RCC 7860 (cell line): ENCODE data around the gene FYB1.
"Not testable (repeated sequence)": the region's sequence is repeated elsewhere in the genome, so short reads cannot be mapped to it uniquely, and the experiment has no call there.

Experiments used
- DNase-seq: peaks from one replicate; pipeline ENCODE4 v3.0.0-alpha.2; 2015; ENCODE audit warnings: low spot score
- FAIRE-seq: peaks from 2 replicates; lab custom pipeline; 2012; peaks lifted over from hg19 to GRCh38; lab: Jason Lieb, UNC

The FYB1 gene

DNA sequence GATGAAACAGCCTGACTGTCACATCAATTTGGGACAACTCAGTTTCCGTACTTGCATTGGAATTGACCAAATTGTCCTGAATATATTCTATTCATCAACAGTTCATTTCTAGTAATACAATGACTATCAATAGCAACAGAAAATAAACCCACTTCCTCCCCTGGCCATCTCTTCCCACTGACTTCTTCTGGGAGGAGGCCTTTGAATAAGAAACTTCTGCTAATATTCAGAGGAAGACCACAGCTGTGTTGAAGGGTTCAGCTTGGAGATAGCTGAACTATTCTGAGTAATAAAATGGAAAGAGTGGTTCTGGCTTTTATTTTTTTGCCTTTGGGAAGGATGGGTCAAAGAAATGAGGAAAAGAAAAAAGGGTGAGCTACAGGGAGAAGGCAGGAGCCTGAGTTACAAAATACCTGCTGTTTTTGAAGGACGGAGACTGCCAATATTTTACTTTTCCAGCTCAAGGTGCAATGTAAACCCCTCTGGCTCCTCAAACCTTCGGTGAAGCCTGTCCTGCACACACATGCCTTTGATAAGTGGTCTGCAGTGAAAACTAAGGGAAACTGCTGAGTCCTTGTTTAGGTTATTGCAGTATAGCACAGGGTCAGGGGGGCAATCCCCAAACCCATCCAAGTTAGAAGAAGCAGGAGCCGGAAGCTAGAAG, 29.9 kb downstream of the FYB1 start:
- DNase-seq = no peak
- no peak for FAIRE-seq

DNA sequence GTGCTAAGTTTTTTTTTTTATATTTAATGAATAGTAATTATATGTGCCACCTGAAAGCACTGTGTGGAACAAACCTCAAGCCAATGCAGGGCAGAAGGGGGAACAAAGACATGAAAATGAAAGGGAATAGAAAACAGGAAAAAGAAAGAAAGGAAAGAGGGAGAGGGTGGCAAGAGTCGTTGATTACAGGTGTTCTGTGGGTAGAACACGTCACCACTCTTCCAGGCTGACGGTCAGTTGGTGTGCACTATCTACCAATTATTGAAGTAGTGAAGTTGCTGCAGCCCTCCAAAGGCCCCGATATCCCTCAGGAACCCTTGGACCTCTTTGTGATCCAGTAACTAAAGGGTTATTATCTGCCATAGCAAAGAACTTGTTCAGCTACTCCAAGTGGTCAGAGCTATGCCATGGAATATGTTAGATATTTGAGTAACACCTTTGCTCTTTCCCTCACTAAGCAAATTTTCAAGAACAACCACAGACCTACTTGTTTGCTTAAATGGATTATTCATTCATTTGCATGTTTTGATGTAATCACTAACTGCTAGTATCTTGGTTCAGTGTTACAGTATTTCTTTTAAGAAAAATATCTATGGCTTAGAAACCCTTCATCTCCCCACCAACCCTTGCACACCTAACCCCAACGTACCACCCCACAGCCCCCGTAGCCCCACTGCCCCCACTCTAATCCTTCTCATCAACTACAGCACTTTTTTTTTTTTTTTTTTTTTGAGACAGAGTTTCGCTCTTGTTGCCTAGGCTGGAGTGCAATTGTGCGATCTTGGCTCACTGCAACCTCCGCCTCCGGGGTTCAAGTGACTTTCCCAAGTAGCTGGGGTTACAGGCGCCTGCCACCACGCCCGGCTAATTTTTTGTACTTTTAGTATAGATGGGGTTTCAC, 31.3 kb downstream of the FYB1 start:
- no peak for DNase-seq
- no peak for FAIRE-seq

DNA sequence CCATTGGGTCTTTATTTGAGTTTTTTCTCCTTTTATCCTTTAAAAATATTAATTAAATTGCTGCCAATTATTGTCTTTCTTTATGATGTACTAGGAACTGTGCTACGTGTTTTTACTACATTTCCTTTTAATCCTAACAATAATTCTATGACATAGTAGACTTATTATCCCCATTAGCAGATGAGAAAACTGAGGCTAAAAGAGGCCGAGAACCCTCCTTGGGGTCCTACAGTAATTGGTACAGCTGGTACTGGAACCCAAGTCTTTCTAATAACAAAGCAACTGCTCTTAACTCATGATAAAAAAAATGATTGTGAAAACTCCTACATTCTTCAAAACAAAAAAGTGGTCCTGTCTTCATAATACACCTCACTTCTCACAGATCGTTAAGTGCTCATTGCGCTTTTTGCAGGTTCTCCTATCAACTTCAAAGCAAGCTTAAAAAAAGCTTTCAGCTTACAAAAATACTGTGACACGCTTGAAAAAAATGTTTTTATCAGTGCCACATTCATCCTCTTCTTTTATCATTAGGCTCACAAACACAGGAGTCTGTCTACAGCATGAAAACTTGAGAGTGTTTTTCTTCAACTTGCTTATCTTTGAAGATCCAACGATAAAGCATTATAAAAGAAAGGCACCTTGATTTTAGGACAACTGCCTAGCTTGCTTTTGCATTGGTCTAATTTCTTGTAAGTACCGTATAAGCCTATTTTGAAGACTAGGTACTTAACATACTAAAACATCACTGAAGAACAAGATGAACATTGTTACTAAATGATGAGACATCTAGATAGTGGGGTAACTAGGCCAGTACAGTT, 32.4 kb downstream of the FYB1 start:
- DNase-seq = no peak
- no peak for FAIRE-seq

DNA sequence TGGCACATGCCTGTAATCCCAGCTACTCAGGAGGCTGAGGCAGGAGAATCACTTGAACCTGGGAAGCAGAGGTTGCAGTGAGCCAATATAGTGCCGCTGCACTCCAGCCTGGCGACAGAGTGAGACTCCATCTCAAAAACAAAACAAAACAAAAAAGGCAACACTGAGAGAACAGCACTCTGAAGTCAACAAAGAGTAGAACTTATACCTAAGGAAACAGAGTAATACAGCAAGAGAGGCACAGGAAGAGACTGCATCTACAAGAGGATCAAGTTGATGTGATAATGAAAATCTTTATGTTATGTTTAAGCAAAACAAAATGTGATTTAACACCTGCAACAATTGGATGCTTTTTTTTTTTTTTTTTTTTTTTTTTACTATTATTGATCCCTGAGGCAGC, 33.1 kb downstream of the FYB1 start:
- FAIRE-seq = no peak

DNA sequence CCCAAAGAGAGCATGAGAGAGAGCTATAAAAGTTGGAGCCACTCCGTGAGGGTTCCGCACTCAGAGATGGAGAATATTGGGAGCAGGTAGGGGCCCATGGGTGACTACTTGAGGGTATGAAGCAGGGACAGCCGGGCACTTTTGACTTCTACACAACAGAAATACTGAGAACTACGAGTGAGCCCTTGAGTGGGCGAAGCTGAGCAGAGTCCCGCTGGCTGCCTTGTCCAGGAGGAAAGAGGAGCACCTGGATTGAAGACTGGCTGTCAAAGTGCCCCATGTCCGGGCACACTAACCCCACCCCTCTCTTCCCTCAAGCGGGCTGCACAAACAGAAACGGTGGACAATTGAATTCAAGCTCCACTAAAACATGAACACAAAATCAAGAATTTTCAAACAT, 33.6 kb downstream of the FYB1 start:
- FAIRE-seq = no peak

More for the DNA sequence above, 33.1 kb downstream of the FYB1 start:
- no peak for DNase-seq

DNA sequence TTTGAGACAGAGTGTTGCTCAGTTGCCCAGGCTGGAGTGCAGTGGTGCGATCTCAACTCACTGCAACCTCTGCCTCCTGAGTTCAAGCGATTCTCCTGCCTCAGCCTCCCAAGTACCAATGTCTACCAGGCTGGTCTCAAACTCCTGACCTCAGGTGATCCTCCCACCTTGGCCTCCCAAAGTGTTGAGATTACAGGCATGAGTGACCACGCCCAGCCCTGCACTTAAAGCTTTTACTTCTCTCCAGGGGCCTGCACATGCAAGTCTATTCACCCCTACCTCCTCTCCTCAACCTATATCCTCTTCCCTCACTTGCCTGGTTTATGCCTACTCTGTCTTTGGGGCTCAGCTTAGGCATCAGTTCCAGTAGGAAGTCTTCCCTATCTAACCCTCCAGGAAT, 39.8 kb downstream of the FYB1 start:
- DNase-seq, FAIRE-seq: not testable (repeated sequence)

More for the DNA sequence above, 33.6 kb downstream of the FYB1 start:
- no peak for DNase-seq

DNA sequence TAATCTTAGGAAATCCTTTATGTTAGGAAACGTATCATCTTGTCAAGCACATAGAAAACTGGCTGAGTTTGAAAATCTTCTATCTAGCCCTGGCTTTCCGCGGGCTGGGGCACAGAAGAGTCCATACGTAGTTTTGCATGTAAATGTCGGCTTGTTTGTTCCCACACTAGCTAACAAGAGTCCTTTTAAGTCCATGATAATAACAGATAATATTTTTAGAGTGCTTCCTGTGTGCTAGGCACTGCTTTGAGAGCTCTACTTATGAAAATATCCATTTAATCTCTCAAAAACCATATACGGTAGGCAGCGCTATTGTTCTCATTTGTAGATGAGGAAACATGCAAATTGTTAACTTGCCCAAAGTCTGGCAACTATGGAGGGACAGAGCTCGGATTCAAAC, 40.5 kb downstream of the FYB1 start:
- FAIRE-seq (no peak), DNase-seq (no peak)

DNA sequence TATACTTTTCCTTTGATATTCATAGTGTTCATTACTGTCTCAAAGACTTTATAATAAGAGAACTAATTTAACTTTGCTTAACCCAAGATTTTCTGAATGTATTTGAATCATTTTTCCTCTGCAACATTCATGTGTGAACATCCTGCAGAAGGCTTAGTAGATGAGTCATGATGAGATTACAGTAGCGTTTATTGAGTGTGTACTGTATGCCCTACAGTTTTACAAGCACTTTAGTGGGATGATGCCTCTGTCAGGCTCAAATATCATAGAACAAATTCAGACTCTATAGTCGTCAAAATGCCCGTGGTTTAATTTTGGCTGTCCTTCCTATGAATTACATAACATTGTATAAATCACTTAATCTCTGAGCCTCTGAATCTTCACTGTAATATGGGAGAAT, 41.2 kb downstream of the FYB1 start:
- FAIRE-seq (peak; percentile 52), DNase-seq (no peak)

DNA sequence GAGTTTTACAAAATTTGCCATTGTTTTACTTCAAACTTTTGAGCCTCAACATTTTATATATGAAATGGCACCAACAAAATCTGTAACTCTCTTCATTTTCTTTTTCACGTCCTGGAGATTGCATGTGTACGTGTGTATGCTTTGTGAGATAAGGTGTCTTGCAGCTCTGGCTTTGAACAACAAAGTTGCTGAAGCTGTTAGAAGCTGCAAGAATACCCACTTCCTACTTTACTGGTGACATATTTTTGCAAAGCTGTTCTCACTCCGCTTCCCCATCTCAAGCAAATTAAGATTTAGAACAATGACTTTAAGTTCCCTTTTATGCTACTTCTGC, 41.8 kb downstream of the FYB1 start:
- FAIRE-seq = no peak
- no peak for DNase-seq

DNA sequence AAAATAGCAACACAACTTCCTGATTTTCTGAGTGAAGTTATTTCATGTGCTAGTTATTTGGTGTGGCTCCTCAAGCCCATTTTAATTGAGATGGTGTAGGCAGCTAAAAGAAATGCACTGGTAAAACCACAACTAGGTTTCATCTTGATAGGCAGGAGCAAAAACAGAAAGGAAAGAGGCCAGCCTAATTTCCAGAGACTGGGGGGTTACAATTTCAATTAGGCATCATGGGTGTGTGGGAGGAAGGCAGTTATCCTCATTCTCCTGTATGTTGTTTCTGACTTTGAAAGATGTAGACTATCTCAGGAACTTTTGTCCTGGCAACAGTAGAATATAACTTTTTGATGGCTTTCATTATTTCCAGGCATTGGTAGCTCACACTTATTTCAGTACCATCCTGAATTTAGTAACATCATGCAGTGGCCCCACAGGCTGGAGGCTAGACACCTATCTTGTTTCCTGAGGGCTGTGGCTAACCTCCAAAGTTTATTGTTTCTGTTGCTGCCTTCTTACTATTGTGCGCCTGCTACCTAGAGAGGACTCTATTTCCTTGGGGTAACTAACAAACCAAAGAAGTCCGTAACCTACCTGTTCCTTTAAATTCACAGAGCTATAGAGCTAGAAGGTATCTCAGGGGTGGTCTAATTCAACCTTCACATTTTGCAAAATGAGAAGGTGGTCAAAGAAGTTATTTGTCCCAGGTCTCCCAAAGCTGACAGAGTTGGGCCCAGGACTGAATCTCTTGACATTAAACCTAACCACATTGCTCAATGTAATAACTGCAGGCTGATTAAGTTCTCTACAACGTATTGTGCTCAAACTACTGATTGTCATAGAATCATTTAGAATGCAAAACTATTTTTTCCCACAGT, 42.4 kb downstream of the FYB1 start:
- DNase-seq (no peak), FAIRE-seq (no peak)

DNA sequence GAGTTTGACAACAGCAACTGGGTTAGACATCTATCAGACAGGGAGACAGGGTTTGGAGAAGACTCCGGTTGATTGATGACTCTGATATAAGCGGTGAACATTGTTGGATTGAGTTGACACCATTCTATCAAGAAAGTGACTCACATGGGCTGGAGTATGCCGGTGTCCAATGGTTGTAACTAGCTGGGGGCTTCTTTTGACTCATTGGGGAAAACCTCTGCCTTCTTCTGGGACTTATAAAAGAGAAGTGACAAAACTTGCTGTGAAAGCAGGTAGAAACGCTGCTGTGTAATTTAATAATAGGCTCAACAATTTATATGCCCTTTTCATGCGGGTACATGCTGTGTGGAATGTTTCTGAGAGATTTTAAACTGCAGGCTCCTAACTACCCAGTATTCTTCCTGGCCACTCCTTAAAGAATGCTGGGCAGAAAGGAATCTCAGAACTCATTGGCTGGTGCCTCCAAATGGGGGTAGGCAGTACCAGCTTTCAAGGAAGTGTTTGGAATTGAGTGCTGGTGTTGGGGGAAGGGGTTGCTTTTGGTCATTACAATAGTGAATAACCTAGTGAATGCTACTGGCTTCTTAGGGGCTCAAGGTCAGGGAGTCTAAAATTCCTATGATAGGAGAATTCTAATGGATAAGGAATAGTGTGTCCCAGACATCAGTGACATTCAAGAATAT, 43.9 kb downstream of the FYB1 start:
- FAIRE-seq (no peak), DNase-seq (no peak)

DNA sequence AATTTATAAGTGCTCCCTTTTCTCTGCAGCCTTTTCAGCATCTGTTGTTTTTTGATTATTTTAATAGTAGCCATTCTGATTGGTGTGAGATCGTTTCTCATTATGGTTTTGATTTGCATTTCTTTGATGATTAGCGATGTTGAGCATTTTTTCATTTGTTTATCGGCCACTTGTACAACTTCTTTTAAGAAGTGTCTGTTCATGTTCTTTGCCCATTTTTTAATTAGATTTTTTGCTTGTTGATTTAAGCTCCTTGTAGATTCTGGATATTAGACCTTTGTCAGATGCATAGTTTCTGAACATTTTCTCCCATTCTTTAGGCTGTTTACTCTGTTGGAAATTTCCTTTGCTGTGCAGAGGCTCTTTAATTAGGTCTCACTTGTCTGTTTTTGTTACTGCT, 46.3 kb downstream of the FYB1 start:
- FAIRE-seq (no peak), DNase-seq (no peak)

DNA sequence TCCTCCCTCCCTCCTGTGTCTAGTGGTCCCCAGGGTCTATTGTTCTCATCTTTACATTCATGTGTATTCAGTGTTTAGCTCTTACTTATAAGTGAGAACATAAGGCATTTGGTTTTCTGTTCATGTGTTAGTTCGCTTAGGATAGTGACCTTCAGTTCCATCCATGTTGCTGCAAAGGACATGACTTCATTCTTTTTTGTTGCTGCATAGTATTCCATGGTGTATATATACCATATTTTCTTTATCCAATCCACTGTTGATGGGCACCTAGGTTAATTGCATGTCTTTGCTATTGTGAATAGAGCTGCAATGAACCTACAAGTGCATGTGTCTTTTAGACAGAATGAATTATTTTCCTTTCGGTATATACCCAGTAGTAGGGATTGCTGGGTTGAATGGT, 46.8 kb downstream of the FYB1 start:
- no peak for DNase-seq
- FAIRE-seq = no peak

DNA sequence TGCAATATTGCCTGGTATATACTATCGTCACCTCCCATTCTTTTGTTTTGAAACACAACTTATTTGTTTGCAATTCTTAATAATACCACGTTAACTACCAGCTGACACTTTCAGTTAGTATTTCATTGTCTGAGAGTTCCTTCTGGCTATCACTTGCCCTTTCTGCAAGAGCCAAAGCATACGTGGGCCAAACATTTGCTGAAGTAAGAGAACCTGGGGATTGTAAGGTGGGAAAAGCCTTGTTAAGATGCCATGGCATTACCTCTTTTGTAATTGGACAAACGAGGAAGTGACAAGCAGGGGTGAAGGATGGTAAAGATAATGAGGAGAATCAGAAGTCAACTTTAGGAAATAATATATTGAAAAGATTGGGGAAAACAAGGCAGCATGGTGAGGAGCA, 47.7 kb downstream of the FYB1 start:
- FAIRE-seq (no peak), DNase-seq (no peak)

DNA sequence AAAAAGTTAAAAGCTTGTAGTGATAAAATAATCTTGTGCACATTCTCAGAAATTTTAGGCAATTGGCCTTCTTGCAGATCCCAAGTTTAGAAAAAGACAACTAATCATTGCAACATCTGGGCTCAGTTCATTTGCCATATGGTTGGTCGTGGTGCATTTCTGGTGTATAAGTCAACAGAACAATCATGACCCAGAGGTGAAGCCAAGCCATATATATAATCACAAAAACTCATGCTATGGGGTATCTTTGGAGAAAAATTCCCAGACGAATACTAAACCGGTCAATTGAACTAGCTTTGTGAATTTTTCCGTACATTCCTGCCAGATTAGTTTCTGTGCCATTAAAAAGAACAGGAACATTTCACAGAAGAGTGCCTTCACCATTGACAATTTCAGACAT, 50.3 kb downstream of the FYB1 start:
- no peak for FAIRE-seq

DNA sequence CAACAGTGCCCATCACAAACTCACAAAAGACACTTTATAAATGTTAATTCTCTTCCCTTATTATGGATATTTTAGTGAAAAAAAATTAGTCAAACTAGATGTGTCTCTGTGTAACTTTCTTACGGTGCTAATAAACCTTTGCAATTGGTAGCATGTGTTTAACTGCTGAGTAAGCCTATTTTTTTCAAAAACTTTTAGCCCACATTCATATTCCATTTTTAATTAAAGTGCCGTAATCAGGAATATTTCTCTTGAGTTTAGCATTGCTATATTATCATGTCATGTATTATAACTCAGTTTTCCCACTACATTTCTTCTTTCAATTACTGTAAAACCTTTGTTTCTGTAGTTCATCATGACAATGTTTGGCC, 51.4 kb downstream of the FYB1 start:
- FAIRE-seq (no peak), DNase-seq (no peak)

More for the DNA sequence above, 50.3 kb downstream of the FYB1 start:
- no peak for DNase-seq

DNA sequence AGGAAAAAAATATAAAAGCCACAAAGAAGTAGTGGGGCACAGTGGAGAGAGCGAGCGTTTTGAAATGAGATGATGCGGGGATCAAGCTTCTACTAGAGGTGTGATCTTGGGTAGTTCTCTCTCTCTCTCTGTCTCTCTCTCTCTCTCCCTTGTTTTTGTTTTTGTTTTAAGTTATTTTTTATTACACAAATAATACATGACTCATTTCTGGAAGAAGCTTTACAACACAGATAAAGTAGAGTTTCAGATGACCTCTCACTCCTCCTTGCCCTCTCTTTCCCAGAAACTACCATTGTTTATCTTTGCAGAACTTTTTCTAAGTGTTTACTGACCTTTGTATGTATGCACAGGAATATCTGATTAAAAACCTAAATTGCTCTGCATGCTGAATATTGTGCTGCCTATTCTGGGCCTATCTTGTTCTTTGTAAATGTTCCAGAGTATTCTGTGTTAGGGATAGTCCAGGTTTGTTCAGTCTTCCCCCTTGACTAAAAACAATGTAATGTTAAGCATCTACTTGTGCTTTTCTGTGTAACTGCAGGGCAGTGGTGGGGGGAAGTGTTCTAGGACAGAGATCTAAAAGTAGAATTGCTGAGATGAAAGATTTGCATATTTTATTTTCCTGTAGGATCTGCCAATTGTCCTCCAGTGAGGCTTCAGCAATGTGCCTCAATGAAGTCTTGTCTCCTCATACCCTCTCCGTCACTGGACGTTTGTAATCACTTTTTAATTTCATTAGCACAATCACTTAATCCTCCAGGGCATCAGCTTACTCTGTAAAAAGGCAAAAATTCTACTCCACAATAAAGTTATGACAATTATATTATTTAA, 52.0 kb downstream of the FYB1 start:
- no peak for FAIRE-seq
- DNase-seq = no peak

DNA sequence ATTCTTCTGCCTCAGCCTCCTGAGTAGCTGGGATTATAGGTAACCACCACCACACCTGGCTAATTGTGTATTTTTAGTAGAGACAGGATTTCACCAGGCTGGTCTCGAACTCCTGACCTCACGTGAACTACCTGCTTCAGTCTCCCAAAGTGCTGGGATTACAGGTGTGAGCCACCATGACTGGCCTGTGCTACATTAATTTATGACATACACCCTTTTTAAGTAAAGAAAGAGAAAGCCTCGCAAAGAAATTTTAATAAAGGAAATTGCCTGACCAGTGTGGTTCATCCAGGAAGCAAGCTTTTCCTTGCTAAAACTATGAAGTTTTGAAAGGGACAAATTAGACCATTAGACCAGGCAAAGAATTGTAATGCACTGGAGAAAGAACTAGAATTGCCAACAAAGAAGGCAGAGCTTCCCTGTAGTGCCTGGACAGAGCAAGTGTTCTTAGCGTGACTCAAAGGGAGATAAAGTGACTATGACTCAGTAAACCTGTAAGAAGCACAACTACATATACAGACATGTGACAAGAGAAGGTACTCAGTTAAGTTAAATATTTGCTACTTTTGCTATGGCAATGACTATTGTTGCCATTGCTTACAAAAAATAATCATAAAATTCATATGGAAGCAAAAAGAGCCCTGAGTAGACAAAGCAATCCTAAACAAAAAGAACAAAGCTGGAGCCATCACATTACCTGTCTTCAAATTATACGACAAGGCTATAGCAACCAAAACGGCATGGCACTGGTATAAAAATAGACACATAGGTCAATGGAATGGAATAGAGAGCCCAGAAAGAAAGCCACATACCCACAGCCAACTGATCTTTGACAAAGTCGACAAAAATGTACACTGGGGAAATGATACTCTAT, 54.6 kb downstream of the FYB1 start:
- FAIRE-seq = peak; percentile 55
- DNase-seq = peak; percentile 75
